Right cardiac atrium (tissue), 5 donors: ENCODE measurements around the gene WBP2. TPM values are rescaled to one million over a fixed set of nuclear protein-coding genes. Genes with fewer than 3 reads are reported as not detected.
A peak's percentile ranks its signal among the peaks of the same experiment; 100 is the strongest.

Experiments used
- ATAC-seq, 2 donors: fragments of 200-7000 bp; cut with Tn5 transposase; one replicate each; pipeline versions ENCODE4 v1.8.0 to v1.9.1; 2020; ENCODE audit warnings: moderate library complexity in 2 of 2, mild to moderate bottlenecking in 1 of 2
- DNase-seq, 3 donors: peaks; one replicate each; pipeline ENCODE4 v3.0.0-alpha.2; 2020
- H3K27ac ChIP-seq: one replicate; pipeline ENCODE4 v1.5.1; 2013; ENCODE audit warnings: mild to moderate bottlenecking, low read length, control low read depth, moderate library complexity
- H3K27me3 ChIP-seq: one replicate; pipeline ENCODE4 v1.6.1; 2013; ENCODE audit not compliant: control insufficient read depth, insufficient read depth
- H3K4me1 ChIP-seq: one replicate; pipeline ENCODE4 v1.6.1; 2013; ENCODE audit warnings: low read length; ENCODE audit not compliant: control insufficient read depth, insufficient read depth
- H3K4me3 ChIP-seq: one replicate; pipeline ENCODE4 v1.5.1; 2013; ENCODE audit warnings: low read length, control low read depth
- H3K9me3 ChIP-seq: one replicate; pipeline ENCODE4 v1.6.1; 2013; ENCODE audit warnings: low read length; ENCODE audit not compliant: control insufficient read depth
- WGBS: extraction: QIAGEN DNeasy Blood & Tissue Kit; methylation state at CpG from one replicate; pipeline ENCODE4 v1.1.7; 2013; 5-methylcytosine and 5-hydroxymethylcytosine counted together
- intact Hi-C, 4 donors: fragments of 100-400 bp; cut with DNase I; formaldehyde crosslinking; loops; one replicate each; pipeline versions ENCODE4 v1.11.0 to v1.14.0; 2022 to 2023
- polyA plus RNA-seq: library from polyadenylated mRNA; stranded (reverse); fragments of 200-250 nt; gene quantifications from one replicate; pipeline ENCODE4 v1.2.3, GENCODE V29; 2013
- total RNA-seq, 4 donors: library from RNA; stranded (reverse); fragmentation: NEBNext Ultra II Directional; extraction: Animal tissue kit (Norgen Biotek cat#: 25700); gene quantifications; one replicate each; pipeline ENCODE4 v1.2.1, GENCODE V29; 2021
- donor health status: healthy with polysubstance abuse.
- donor health status: DM: no; HTN: yes; CAD: no.
- donor health status: DM: no; HTN: no; CAD: no.
- donor health status: DM: no; HTN: yes; CAD: no; lungs with severe emphysema.
- donor health status: DM: yes; HTN: yes; CAD: no.

The WBP2 gene
- total and polyA plus RNA-seq, 5 donors = 109 to 128 (median 117) TPM

DNA sequence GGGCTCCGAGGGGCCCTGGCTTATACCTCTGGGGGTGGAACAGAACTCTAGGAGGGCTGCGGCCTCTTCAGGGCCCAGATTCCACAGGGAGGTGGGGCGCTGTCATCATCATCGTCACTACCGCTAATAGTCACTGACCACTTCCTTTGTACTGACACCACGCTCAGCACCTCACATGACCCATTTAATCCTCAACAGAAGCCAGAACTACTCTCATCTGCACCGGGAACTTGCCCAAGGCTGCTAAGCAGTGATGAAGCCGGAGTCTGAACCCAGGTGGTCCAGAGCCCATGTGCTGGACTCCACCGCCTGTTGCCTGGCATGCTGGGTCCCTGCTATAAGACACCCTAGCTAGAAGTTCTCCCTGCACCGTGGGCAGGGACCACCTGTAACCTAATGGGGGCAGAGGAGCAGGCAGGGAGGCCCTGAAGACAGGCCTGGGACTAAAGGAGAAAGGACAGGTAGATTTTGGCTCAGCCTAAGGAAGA lies 22.9 kb downstream of the WBP2 start:
- ATAC-seq = peak; percentile 13 to 17
- peak in 2 of 3 donors; percentile 58 to 62 for DNase-seq
- Histone ChIP-seq H3K27ac (peak overlapping the region; percentile 74), H3K9me3 (no peaks in the 10 kb centered on the region), H3K27me3 (no peaks in the 10 kb centered on the region), H3K4me1 (peaks cover 4% of the 10 kb centered on the region), H3K4me3 (no peak overlapping the region)
- intact Hi-C loops = no loop called here
- WGBS = 67% methylated on average over 10 of the region's 10 CpGs

DNA sequence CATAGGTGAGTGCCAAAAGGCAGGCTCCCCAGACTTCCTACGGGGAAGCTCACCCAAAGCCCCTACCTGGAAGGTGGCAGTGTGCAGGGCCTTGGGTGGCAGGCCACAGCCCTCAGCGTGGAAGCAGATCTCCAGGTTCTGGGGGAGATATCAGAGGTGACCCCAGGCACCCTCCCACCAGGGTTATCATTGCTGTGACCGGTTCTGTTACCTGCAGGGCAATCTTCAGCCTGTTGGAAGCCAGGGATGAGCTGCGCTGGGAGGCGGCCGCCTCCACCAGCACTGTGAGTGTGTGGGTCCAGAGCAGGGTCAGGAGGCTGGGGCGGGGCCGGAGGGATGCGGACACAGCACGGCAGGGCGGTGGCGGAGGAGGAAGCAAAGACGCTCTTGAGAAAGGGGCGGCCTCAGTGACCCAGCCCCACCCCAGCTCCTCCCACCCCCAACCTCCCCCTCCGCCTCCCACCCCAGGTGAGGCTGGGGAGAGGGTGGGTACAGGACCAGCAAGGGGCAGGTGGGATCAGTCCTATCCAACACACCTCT lies 24.0 kb downstream of the WBP2 start:
- Histone ChIP-seq H3K4me3 (no peak overlapping the region), H3K4me1 (peaks cover 9% of the 10 kb centered on the region), H3K27ac (no peak overlapping the region), H3K27me3 (no peaks in the 10 kb centered on the region), H3K9me3 (no peaks in the 10 kb centered on the region)
- 87% methylated on average over 15 of the region's 15 CpGs for WGBS
- no peak for ATAC-seq
- intact Hi-C loops = no loop called here
- peak in 1 of 3 donors; percentile 53 for DNase-seq

DNA sequence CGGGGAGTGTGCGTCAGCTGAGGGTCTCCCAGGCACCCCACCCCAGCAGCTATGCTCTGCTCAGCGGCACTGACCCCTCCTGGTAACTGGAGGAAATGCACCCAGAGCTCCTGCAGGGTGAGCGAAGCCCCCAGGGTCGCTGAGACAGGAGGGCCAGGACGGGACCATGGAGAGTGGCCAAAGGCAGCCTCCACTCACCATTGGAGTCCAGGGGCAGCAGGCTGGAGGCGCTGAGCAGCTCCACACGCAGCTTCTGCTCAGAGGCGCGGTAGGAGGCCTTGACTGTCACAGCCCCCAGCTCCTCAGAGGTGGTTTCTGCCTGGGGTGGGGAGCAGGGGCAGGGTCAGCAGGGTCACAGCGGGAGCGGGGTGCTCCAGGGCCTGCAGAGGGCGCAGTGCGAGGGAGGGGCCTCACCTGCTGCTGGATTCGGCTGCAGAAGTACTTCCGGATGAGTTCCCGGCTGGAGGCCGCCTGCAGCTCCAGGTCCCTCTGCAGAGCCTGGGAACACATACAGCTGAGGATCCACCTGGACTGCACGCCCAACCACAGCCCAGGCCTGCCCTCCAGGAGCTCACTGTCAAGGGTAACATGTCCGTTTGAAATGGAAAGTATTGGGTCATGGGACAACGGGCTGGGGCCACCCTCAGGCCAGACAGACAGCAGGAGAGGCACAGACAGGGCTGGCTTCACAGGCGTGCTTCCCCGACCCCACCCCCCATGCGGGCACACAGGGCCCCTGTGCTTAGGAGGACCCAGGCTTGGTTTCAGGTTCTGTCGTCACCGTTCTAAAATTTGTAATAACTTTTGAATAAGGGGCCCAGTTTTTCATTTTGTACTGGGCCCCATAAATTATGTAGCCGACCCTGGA lies 24.7 kb downstream of the WBP2 start:
- Histone ChIP-seq H3K9me3 (no peaks in the 10 kb centered on the region), H3K27ac (no peak overlapping the region), H3K27me3 (no peaks in the 10 kb centered on the region), H3K4me1 (peaks cover 9% of the 10 kb centered on the region), H3K4me3 (no peak overlapping the region)
- peak in 1 of 3 donors; percentile 57 for DNase-seq
- no peak for ATAC-seq
- 73% methylated on average over 27 of the region's 27 CpGs for WGBS
- intact Hi-C loops = no loop called here

DNA sequence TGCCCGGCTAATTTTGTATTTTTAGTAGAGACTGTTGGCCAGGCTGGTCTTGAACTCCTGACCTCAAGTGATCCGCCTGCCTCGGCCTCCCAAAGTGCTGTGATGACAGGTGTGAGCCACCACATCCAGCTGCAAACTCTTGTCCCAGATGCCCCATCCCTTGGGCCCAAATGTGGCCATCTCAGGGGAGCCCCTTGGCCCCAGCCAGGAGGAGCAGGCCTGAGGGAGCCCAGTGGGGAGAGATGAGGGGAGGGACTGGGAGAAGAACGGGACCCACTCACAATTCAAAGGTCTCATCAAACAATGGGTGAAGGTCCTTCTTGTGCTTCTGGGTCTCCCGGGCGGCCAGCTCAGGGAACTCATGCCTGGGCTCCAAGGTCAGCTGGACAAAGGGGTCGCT lies 25.4 kb downstream of the WBP2 start:
- intact Hi-C loops = loop anchor here in 1 of 4 donors (5.0 kb wide), 1 partner anchor 42 kb away; no protein-coding TSS in a partner anchor

DNA sequence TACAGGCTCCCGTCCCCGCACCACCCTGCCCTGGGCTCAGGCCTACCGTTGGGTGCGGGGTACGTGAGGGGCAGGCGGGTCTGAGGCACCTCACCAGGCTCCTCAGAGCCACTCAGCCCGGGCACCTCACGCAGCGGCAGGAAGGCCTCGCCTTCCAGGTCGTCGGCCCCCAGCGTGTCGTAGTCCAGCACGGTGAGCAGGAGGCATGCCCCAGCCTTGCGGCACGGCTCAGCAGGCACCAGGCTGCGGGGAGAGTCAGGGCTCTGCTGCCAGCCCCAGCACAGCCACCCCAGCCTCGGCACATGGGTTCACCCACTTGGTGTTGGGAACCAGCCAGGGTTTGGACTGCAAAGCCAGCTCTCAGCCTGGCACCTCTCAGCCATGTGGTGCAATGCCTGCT lies 26.4 kb downstream of the WBP2 start:
- intact Hi-C loops = loop anchor here in 1 of 4 donors (5.0 kb wide), 1 partner anchor 41 kb away; no protein-coding TSS in a partner anchor
- no peaks in the 10 kb centered on the region for H3K9me3 ChIP-seq
- 91% methylated on average over 19 of the region's 19 CpGs for whole genome bisulfite sequencing
- ATAC-seq = no peak
- H3K27me3 ChIP-seq = no peaks in the 10 kb centered on the region
- peaks cover 9% of the 10 kb centered on the region for H3K4me1 ChIP-seq
- no peak overlapping the region for H3K27ac ChIP-seq
- H3K4me3 ChIP-seq = no peak overlapping the region
- DNase-seq = peak in 1 of 3 donors; percentile 61

More for the DNA sequence above, 25.4 kb downstream of the WBP2 start:
- Histone ChIP-seq H3K27ac (no peak overlapping the region), H3K9me3 (no peaks in the 10 kb centered on the region), H3K4me3 (no peak overlapping the region), H3K27me3 (no peaks in the 10 kb centered on the region), H3K4me1 (peaks cover 9% of the 10 kb centered on the region)
- DNase-seq (no peak), ATAC-seq (no peak)
- 88% methylated on average over 7 of the region's 7 CpGs for WGBS

DNA sequence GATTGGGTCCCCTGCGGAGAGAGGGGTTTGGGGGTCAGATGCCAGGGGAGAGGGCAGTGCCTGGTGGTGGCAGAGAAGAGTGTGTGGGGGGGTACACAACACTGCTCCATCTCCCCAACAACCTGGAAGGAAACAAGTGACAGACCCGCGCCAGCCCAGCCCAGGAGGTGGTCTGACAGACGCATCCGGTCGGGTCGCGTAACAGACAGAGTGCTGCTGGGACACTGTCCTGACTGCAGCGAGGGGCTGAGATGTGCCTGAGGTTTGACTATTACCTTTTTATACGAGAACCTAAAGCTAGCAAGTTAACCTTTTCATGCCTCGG lies 27.1 kb downstream of the WBP2 start:
- intact Hi-C loops = loop anchor here in 1 of 4 donors (5.0 kb wide), 1 partner anchor 41 kb away; no protein-coding TSS in a partner anchor
- no peak overlapping the region for H3K4me3 ChIP-seq
- no peaks in the 10 kb centered on the region for H3K9me3 ChIP-seq
- H3K27ac ChIP-seq = peak overlapping the region; percentile 44
- DNase-seq = no peak
- peaks cover 9% of the 10 kb centered on the region for H3K4me1 ChIP-seq
- WGBS = 21% methylated on average over 11 of the region's 11 CpGs
- peak in 1 of 2 donors; percentile 1 for ATAC-seq
- no peaks in the 10 kb centered on the region for H3K27me3 ChIP-seq

DNA sequence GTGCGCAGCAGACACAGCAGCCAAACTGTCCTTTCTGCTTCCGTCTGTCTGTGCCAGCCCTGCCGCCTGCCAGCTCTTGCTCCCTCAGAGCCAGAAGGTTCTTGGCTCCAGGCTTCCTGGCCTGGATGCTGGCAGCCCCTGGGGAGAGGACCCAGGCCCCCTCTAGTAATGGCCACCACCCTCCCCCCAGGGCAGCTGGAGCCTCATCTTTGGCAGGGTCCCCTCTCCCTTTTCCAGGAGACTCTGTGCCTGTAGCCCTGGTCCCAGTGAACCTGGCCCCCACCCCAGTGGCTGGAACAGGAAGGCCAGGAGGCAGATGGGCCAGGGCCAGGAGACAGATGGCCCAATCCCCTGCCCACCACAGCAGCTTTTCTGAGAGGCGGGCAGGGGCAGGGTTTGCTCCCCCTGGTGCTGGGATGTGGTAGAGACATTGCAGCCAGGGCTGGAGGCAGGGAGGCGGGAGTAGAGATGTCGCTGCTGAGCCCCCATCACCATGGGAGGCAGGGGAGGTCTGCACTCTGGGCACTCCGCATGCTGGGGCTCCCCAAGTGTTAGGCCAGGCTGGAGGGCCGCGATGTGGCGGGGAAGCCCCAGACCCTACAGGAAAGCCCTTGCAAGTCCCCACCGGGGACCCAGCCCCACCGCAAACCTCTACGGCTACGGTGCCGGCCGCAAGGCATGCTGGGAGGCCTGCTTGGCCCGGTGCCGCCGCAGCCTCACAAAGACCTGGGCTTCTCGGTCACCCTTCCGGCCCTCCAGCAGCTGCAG lies 27.6 kb downstream of the WBP2 start:
- DNase-seq = peak; percentile 76 to 91 (median 89)
- Histone ChIP-seq H3K9me3 (no peaks in the 10 kb centered on the region), H3K27me3 (no peaks in the 10 kb centered on the region), H3K4me1 (peaks cover 9% of the 10 kb centered on the region), H3K4me3 (no peak overlapping the region), H3K27ac (peak overlapping the region; percentile 44)
- ATAC-seq = peak; percentile 58 to 75
- intact Hi-C loops = loop anchor here in 1 of 4 donors (5.0 kb wide), 1 partner anchor 40 kb away; no protein-coding TSS in a partner anchor
- 14% methylated on average over 21 of the region's 21 CpGs for WGBS

DNA sequence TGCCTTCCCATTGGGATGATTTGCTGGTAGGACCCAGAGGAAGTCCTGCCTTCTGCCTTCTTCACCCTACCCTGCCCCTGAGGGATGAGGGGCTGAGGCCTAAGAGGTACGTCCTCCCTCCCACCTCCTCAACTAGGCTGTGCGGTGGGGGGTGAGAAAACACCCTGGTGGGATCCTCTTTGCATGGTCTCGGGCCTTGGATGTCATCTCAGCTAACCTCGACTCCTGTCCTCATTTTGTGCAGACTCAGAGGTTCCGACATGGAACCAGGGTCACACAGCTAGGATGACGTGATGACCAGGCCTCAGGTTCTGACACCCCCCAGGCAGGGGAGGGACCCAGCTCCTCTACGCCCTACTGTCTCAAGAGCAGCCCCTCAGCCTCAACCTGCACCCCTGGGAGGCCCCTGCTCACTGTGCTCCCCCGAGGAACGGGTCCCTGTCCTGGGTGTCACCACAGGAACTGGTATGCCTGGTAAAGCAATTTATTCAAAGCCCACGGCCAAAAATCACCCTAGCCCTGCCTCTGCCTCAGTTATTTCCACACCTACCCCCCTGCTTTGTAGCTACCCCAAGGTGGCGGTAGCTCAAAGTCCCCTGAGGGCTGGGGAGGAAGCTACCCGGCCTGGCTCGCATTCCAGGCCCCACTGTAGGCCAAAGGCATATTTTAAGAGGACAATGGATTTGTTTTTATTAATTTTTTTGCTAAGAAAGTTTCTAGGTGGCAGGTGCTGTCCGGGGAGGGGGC lies 28.4 kb downstream of the WBP2 start:
- Histone ChIP-seq H3K4me1 (peaks cover 9% of the 10 kb centered on the region), H3K9me3 (no peaks in the 10 kb centered on the region), H3K27me3 (no peaks in the 10 kb centered on the region), H3K4me3 (no peak overlapping the region), H3K27ac (peak overlapping the region; percentile 44)
- intact Hi-C loops = loop anchor here in 1 of 4 donors (5.0 kb wide), 1 partner anchor 39 kb away; no protein-coding TSS in a partner anchor
- 64% methylated on average over 14 of the region's 14 CpGs for WGBS
- peak in 2 of 3 donors; percentile 51 to 53 for DNase-seq
- ATAC-seq = peak in 1 of 2 donors; percentile 2

DNA sequence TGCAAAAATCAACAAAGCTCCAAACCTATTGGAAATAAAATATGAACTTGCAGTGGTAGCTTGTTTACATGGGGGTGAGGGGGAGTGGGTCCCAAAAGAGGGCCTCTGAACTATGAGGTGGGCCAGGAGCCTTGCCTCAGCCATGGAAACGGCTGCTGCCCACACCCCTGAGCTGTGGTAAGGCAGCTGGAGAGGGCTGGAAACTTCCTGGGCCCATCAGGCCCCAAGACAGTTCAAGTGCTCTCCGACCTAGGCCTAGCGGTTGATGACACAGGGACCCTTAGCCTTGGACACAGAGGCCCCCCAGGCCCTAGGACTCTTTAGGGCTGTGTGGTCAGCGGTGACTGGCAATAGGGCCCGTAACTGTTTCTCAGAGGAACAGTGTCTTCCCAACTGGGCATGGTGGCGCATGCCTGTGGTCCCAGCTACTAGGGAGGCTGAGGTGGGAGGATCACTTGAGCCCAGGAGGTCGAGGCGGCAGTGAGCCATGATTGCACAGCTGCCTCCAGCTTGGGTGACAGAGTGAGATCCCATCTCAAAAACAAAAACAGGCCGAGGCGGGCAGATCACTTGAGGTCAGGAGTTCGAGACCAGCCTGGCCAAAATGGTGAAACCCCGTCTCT lies 29.3 kb downstream of the WBP2 start:
- H3K27me3 ChIP-seq = no peaks in the 10 kb centered on the region
- H3K4me3 ChIP-seq = no peak overlapping the region
- peak in 1 of 3 donors; percentile 17 for DNase-seq
- intact Hi-C loops = loop anchor here in 1 of 4 donors (5.0 kb wide), 1 partner anchor 39 kb away; no protein-coding TSS in a partner anchor
- no peak for ATAC-seq
- 90% methylated on average over 12 of the region's 12 CpGs for WGBS
- no peaks in the 10 kb centered on the region for H3K9me3 ChIP-seq
- peaks cover 9% of the 10 kb centered on the region for H3K4me1 ChIP-seq
- no peak overlapping the region for H3K27ac ChIP-seq

DNA sequence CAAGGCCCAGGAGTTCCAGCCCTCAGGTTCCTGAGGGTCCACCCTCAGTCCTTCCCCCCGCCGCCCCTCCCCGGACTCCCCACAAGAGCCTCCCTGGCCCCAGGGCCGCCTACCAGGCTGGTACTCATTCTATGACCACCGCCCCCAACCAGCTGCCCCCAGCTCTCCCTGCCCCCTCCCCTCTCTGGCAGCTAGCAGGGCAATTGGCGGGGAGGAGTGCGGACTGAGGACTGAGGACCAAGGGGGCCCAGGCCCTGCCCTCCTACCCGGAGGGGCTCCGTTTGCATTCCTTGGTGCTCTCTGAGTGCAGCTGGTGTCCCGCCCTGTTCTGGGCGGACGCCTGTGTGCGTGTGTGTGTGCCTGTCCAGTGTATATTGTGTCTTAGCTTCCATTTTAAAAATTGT lies 30.0 kb downstream of the WBP2 start:
- peaks cover 9% of the 10 kb centered on the region for H3K4me1 ChIP-seq
- H3K27ac ChIP-seq = no peak overlapping the region
- DNase-seq = peak in 2 of 3 donors; percentile 55 to 64
- WGBS = 86% methylated on average over 13 of the region's 13 CpGs
- H3K4me3 ChIP-seq = no peak overlapping the region
- H3K27me3 ChIP-seq = no peaks in the 10 kb centered on the region
- ATAC-seq = no peak
- H3K9me3 ChIP-seq = no peaks in the 10 kb centered on the region
- intact Hi-C loops = loop anchor here in 1 of 4 donors (5.0 kb wide), 1 partner anchor 38 kb away; no protein-coding TSS in a partner anchor
